Effector CD4-positive, alpha-beta T cell (primary cell): ENCODE results near the gene CDH13.
"Not testable (repeated sequence)": the region's sequence is repeated elsewhere in the genome, so short reads cannot be mapped to it uniquely, and the experiment has no call there.

Experiments
- DNase-seq: peaks from one replicate; pipeline ENCODE4 v3.0.0-alpha.2; 2020

Gene CDH13

DNA sequence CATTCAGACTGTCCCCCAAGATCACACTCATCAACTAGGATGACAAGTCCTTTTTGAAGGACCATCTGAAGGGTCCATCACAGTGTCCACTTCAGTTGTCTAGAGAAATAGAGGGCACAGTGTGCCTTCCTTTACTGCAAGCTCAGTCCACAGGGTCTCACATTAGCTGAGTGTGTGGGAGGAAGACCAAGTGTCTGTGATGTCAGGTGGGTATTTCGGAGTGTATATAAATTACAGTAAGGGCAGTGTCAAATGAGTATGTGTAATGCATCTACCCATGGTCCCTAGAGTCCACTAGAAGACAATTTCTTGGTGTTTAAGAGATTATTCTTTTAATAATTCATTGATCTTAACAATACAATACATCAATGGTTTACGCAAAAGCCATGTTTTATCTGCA, 272.2 kb downstream of the CDH13 start:
- DNase-seq = no peak

GRCh38 chr16:82899731-82900450, 273.1 kb downstream of the CDH13 start:
- no peak for DNase-seq

DNA sequence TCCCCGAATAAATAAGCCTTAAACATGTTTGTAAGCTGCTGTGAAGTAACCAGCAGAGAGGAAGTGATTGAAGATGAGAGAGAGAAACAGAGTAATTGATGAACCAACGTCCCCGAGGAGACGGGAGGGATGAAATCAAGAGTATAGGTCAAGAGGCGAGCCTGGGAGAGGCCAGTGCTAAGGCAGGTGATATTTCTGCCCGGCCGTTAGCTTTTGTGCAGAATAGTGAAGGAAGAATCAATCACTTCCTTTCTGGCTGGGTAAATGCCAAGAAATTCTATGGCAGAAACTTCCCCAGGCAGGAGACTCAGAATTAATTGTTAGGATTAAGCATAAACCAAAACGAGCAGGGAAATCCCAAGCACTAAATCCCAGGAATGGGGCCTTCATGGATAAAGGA, 273.8 kb downstream of the CDH13 start:
- DNase-seq = no peak

DNA sequence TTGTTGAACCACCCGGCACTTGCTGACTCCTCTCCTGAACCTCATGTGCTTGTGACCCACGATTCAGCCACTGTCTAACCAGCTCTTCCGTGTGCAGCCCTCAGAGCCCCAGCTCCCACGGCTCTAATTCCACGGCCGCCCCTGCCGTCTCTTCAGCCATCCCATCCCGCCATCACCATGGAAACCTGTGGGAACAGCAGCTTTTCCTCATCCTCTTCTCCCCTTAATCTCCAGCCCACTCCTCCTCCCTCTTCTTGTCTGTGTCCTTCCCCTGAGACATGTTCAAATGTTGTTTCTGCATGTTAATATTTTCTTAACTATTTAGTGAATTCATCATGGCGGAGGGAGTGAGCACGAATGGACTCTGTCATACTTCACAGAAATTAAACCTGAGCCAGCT, 285.2 kb downstream of the CDH13 start:
- no peak for DNase-seq

GRCh38 chr16:82915139-82915824, 288.5 kb downstream of the CDH13 start:
- no peak for DNase-seq

DNA sequence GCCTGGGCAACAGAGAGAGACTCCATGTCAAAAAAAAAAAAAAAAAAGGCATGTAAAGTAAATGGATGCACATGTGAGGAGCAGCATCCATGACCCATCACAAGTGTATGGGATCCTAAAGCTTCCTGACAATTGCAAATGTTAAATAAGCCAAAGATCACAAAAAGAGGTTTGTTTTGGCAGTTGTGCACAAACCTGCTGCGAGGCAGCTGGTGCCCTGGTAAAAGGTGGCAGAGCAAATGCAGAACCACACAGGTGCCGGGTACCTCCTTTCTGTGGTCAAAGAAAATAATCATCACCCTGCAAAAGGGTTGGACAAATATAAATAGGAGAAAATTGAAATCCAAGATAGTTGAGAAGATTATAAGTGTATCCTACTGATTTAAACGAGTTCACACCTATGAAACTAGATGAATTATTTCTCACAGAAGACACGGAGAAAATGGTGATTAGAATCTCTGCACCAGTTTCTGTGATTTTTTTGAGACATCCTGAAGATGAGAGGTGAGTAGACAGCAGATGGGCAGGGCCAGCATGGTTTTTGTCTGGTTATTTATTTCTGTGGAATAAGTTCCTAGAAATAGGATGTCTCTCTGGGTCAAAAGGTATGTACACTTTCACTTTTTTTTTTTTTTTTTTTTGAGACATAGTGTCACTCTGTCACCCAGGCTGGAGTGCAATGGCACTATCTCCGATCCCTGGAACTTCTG, 291.3 kb downstream of the CDH13 start:
- DNase-seq = no peak

DNA sequence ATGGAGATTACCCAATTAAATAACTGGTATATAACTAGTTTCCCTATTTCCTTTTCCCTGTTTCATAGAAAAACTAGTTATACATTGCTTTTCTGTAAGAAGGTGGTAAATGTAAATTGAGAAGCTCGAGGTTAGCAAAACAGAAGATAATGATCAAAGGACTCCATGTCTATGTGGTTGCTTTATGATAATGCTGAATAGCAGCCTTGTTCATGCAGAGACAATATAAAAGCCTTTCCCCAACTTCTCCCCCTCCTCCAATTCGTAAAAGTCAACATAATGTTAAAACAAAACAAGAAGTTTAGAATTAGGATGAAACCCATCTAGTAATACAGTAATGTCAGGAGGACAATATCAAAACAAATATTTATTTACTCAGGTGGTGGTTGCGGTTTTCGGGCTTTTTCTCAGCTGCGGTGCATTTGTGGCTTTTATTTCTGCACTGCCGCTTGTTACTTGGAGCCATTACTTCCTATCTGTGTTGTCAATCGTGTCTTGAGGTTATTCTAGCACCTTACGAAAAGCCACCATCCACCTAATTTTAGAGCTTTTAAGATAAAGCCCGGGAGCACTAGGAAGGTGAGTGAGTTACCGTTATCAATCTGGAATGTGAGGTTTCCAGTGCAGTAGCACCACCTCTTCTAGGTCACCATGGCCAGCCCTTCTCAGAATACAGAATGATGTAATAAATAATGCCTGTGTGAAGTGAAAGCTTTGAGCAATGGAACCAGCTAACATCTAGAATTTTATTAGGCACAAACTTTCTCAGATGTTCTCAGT, 297.5 kb downstream of the CDH13 start:
- no peak for DNase-seq

- DNase-seq = no peak
Measured at GRCh38 chr16:82926500-82926899, 299.7 kb downstream of the CDH13 start.

DNA sequence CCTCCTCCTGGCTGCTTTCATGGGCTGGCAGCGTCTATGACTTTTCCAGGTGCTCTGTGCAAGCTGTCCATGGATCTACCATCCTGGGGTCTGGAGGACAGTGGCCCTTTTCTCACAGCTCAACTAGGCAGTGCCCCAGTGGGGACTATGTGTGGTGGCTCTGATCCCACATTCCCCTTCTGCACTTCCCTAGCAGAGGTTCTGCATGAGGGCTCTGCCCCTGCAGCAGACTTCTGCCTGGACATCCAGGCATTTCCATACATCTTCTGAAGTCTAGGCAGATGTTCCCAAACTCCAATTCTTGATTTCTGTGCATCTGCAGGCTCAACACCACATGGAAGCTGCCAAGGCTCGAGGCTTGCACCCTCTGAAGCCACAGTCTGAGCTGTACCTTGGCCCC, 307.2 kb downstream of the CDH13 start:
- not testable (repeated sequence) for DNase-seq

- DNase-seq = no peak
Measured at GRCh38 chr16:82935766-82936165, 309.0 kb downstream of the CDH13 start.

DNA sequence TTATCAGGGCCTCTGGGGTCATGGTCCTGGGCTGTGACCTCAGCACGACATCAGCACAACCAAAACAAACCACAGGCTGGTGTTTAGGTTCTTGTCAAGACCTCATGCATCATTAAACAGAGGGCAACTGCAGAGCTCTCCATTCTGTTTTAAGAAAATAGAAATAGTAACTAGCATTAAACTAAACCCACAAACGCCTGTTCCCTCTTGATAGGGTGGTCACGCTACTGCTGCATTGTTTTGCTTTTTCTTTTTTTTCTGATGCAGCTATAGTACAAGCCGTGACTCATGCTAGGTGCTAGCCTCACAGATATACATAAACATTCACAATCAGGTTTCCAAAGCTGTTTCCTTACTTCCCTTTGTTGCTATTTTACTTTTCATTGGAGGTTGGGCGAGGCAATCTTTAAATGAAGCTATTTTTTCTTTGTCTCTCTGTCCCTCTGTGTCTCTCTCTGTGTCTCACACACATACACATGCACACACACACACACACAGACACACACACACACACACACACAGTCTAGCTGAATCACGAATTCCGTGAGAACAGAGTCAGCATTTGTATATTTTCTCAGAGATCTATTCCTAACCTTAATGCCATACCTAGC, 310.3 kb downstream of the CDH13 start:
- no peak for DNase-seq

DNA sequence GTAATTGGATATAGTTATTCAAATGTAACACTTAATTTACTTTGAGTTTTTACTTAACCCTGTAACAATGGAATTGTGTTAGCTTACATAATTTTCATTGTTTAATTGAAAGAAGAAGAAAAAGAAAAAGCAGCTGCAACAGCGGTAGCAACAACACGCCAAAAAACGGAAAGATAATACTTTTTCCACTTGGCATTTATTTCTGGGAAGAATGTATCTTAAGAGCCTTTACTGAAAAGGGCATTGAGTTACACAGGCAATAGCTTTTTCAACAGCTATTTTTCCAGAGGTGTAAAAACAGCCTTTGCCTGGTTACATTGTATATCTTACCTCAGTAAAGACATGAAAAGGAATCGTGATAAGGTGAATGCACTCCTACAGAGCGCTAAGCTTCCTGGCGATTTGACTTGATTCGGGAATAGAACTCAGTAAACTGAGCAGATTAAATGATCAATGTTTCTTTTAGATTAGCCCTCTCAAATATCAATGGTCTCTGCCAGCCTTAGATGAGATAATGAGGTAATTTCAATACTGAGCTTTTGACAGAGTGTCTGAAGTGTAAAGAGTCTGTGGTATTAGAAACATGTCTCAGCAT, 311.3 kb downstream of the CDH13 start:
- DNase-seq = no peak

GRCh38 chr16:82943371-82943770, 316.6 kb downstream of the CDH13 start:
- no peak for DNase-seq

GRCh38 chr16:82945420-82946101, 318.8 kb downstream of the CDH13 start:
- DNase-seq = no peak

- no peak for DNase-seq
Measured at GRCh38 chr16:82947698-82948097, 320.9 kb downstream of the CDH13 start.

DNA sequence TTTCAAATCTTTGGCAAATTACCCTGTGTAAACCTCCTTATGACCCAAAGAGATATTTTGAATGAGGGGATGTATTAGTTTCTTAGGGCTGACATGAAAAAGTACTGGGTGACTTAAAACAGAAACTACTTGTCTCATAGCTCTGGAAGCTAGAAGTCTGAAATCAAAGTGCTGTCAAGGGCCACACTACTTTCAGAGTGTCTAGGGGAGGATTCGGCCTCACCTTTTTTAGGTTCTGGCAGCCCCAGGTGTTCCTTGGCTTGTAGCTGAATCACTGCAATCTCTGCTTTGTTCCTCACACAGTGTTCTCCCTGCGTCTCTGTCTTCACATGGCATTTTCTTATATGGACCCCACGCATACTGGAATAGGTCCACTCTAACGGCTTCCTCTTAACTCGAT, 322.2 kb downstream of the CDH13 start:
- no peak for DNase-seq

GRCh38 chr16:82953517-82953916, 326.7 kb downstream of the CDH13 start:
- no peak for DNase-seq

DNA sequence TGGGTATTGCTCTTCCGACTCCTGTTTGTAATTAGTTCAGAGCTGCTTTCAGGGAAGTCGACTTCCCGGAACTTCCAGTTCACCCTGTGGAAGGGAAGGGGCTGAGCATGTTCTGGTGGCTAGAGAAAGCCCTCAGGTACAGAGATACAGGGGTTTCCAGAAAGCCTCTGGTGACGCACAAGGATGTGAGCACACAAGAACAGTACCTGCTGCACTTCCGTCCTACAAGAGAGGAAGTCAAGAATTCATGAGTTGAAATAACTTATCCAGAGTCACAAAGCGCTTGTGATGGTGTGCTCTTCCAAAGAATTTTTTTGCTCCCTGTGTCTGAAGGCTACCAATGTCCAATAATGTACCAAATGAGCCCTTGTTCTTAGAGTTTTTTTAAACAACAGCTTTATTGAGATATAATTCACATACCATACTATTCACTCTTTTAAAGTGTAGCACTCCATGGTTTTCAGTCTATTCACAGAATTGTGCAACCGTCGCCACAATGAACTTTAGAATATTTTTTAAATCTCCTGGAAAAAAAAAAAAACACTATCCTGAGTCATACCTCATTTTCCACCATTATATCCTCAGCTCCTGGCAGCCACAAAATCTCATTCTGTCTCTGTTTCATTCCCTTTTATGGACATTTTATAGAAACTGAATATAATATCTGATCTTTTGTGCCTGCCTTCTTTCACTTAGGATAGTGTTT, 327.6 kb downstream of the CDH13 start:
- DNase-seq = no peak

DNA sequence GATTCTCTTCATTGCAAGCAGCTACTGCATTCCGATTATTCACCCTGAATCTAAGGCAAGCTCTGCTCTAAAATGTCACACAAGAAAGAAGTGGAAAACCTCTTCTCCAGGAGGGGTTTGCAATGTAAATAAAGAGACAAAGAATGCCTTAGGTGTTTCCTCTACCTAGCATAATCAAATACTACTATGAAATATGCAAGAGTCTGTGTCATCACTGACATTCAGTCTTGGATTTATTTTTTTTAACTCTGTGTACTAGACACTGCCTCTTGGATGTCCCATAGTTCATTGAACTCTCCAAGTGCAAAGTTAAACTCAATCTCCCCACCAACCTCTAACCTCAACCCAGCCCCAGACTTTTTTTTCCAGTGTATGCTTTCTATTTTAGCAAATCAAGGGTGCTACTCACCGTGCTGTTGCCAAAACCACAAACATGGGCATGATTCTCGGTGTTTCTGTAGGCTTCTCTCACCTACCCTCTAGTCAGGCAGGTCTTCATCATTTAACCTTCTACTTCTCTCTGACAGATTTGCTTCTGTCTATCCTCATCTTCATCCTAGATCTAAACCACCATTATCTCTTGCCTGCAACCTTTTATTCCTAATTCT, 329.1 kb downstream of the CDH13 start:
- DNase-seq = no peak

DNA sequence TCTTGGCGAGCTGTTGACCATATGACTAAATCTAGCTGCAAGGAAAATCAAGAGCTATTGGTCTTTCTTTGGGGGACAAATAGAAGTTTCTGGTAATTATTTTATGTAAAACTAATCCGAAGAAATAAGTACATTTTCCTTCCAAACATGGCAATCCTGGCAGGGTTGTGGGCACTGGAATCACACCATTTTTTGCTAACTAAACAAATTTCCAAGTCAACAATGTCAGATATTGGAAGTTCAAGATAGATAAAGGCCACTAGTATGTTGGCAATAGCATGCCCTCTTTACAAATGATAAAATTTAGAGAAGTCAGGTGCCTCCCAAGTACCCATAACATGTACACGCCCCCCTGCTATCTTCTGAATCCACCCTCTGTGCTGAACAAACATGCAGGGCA, 330.4 kb downstream of the CDH13 start:
- no peak for DNase-seq

DNA sequence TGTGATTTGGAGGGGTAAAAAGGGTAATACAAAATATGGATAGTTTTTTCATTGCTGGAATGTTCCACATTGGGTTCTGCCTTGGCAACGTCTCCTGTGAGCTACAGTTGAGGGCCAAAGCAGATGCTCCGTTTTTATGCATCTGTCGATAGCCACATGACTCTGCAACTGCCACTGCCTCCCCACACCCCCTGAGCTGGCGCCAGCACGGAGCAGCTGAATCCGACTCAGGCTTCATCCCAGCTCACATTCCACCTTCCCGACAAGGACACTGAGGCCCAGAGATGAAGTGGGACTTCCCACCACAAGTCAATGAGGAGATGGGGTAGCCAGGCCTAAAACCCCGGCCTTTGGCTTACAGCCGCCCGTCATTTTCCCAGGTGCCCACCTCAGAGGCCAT, 334.1 kb downstream of the CDH13 start:
- no peak for DNase-seq
